Central memory CD8-positive, alpha-beta T cell (primary cell): ENCODE measurements around the gene RMC1.

ENCODE experiments used
- ATAC-seq: fragments of 150-1000 bp; cut with Tn5 transposase; replicated peaks from 2 replicates; pipeline ENCODE4 v1.10.0; 2022; ENCODE audit warnings: mild to moderate bottlenecking, moderate FRiP score, moderate number of reproducible peaks; ENCODE audit not compliant: poor library complexity, severe bottlenecking; ENCODE audit errors: extremely low read depth
- DNase-seq, 2 donors: peaks; one replicate each; pipeline ENCODE4 v3.0.0; 2021; ENCODE audit warnings: low spot score in 2 of 2
- H3K27ac Mint-ChIP-seq: one replicate; pipeline ENCODE4 v1.8.0; 2022; ENCODE audit warnings: low read depth, mild to moderate bottlenecking, moderate library complexity, mixed read lengths
- H3K27me3 Mint-ChIP-seq: one replicate; pipeline ENCODE4 v1.8.0; 2022; ENCODE audit warnings: mixed read lengths
- H3K36me3 Mint-ChIP-seq: one replicate; pipeline ENCODE4 v1.8.0; 2022; ENCODE audit warnings: mild to moderate bottlenecking, moderate library complexity, mixed read lengths; ENCODE audit not compliant: insufficient read depth
- H3K4me1 Mint-ChIP-seq: one replicate; pipeline ENCODE4 v1.8.0; 2022; ENCODE audit warnings: mixed read lengths
- H3K4me3 Mint-ChIP-seq: one replicate; pipeline ENCODE4 v1.8.0; 2022; ENCODE audit warnings: mild to moderate bottlenecking, moderate library complexity, mixed read lengths
- H3K9me3 Mint-ChIP-seq: one replicate; pipeline ENCODE4 v1.8.0; 2022; ENCODE audit warnings: mixed read lengths

Gene RMC1

GRCh38 chr18:23528580-23529472, 25.5 kb downstream of the RMC1 start:
- H3K9me3 Mint-ChIP-seq = no peaks in the 10 kb centered on the region
- DNase-seq (no peak), ATAC-seq (no peak)
- H3K27me3 Mint-ChIP-seq = no peaks in the 10 kb centered on the region
- H3K4me3 Mint-ChIP-seq = no peak overlapping the region
- no peaks in the 10 kb centered on the region for H3K4me1 Mint-ChIP-seq
- no peak overlapping the region for H3K27ac Mint-ChIP-seq
- peaks cover 69% of the 10 kb centered on the region for H3K36me3 Mint-ChIP-seq

GRCh38 chr18:23529604-23530003, 26.3 kb downstream of the RMC1 start:
- no peaks in the 10 kb centered on the region for H3K9me3 Mint-ChIP-seq
- ATAC-seq (no peak), DNase-seq (no peak)
- H3K27me3 Mint-ChIP-seq = no peaks in the 10 kb centered on the region
- peaks cover 64% of the 10 kb centered on the region for H3K36me3 Mint-ChIP-seq
- H3K4me3 Mint-ChIP-seq = no peak overlapping the region
- H3K4me1 Mint-ChIP-seq = no peaks in the 10 kb centered on the region
- no peak overlapping the region for H3K27ac Mint-ChIP-seq

DNA sequence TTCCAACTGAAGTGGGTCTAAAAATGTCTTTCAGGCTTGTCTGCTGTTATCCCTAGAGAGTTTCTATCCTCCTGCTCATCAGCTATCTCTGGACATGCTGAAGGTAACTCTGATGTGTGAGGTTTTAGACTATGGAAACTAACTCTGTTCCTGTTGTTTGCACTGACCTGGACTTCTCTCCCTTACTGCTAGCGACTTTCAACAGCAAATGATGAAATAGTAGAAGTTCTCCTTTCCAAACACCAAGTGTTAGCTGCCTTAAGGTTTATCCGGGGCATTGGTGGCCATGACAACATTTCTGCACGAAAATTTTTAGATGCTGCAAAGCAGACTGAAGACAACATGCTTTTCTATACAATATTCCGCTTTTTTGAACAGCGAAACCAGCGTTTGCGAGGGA, 26.9 kb downstream of the RMC1 start:
- DNase-seq (no peak), ATAC-seq (no peak)
- Mint-ChIP-seq H3K27me3 (no peaks in the 10 kb centered on the region), H3K4me3 (no peak overlapping the region), H3K36me3 (peaks cover 64% of the 10 kb centered on the region), H3K4me1 (no peaks in the 10 kb centered on the region), H3K9me3 (no peaks in the 10 kb centered on the region), H3K27ac (no peak overlapping the region)

GRCh38 chr18:23531912-23532311, 28.6 kb downstream of the RMC1 start:
- Mint-ChIP-seq H3K4me3 (no peak overlapping the region), H3K4me1 (no peaks in the 10 kb centered on the region), H3K36me3 (peaks cover 74% of the 10 kb centered on the region), H3K27me3 (no peaks in the 10 kb centered on the region), H3K27ac (peak overlapping the region; percentile 46), H3K9me3 (no peaks in the 10 kb centered on the region)
- DNase-seq (no peak), ATAC-seq (no peak)

DNA sequence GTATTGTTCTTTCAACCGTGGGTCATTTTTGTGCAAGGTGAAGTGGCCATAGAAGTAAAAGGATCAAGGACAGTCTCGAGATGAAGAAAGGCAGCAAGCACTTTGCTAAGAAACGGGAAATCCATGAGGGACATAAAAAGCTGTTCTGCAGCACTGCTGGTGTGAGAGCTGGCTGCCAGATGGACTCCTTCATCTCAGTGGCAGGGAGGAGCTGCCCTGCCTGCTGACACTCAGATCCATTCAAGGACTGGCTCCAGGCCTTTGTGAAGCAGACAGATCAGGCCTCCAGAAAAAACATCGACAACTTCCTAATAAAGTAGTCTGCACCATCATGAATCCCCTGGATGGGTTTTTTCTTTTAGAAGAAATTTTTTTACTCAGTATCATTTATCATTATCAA, 29.5 kb downstream of the RMC1 start:
- ATAC-seq = no peak
- H3K27ac Mint-ChIP-seq = peak overlapping the region; percentile 46

GRCh38 chr18:23534276-23534675, 31.0 kb downstream of the RMC1 start:
- ATAC-seq = no peak

More for the DNA sequence above, 29.5 kb downstream of the RMC1 start:
- Mint-ChIP-seq H3K9me3 (no peaks in the 10 kb centered on the region), H3K36me3 (peaks cover 74% of the 10 kb centered on the region), H3K4me3 (no peak overlapping the region), H3K4me1 (no peaks in the 10 kb centered on the region), H3K27me3 (no peaks in the 10 kb centered on the region)
- DNase-seq = no peak

DNA sequence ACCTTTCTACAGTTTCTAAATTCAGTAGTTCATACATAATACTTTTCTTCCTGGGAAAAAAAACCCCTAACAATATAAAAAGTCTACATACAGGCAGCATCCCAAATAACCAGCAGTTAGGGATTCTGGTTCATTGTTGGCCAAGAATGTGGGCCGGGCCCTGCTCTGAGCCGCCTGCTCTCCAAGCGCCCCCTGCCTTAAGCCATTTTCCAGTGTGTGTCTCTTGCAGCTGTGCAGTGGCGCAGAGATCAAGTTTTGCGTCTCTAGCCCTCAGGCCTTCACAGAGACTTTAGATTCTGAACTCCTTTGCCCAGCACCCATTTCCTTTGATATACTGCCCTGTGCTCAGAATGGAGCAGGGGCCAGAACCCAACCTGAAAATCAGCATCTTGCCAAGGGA, 32.9 kb downstream of the RMC1 start:
- no peak for ATAC-seq
- Mint-ChIP-seq H3K27ac (no peak overlapping the region), H3K4me3 (no peak overlapping the region), H3K27me3 (no peaks in the 10 kb centered on the region), H3K36me3 (peaks cover 71% of the 10 kb centered on the region), H3K4me1 (peaks cover 13% of the 10 kb centered on the region), H3K9me3 (no peaks in the 10 kb centered on the region)
- no peak for DNase-seq

More at GRCh38 chr18:23534276-23534675, 31.0 kb downstream of the RMC1 start:
- no peak overlapping the region for H3K4me3 Mint-ChIP-seq
- DNase-seq = no peak
- no peaks in the 10 kb centered on the region for H3K27me3 Mint-ChIP-seq
- H3K36me3 Mint-ChIP-seq = peaks cover 71% of the 10 kb centered on the region
- H3K9me3 Mint-ChIP-seq = no peaks in the 10 kb centered on the region
- no peak overlapping the region for H3K27ac Mint-ChIP-seq
- H3K4me1 Mint-ChIP-seq = no peaks in the 10 kb centered on the region

GRCh38 chr18:23537274-23537673, 34.0 kb downstream of the RMC1 start:
- no peaks in the 10 kb centered on the region for H3K9me3 Mint-ChIP-seq
- DNase-seq (no peak), ATAC-seq (no peak)
- H3K27me3 Mint-ChIP-seq = no peaks in the 10 kb centered on the region
- H3K4me1 Mint-ChIP-seq = peaks cover 17% of the 10 kb centered on the region
- peaks cover 68% of the 10 kb centered on the region for H3K36me3 Mint-ChIP-seq
- H3K27ac Mint-ChIP-seq = no peak overlapping the region
- H3K4me3 Mint-ChIP-seq = no peak overlapping the region

DNA sequence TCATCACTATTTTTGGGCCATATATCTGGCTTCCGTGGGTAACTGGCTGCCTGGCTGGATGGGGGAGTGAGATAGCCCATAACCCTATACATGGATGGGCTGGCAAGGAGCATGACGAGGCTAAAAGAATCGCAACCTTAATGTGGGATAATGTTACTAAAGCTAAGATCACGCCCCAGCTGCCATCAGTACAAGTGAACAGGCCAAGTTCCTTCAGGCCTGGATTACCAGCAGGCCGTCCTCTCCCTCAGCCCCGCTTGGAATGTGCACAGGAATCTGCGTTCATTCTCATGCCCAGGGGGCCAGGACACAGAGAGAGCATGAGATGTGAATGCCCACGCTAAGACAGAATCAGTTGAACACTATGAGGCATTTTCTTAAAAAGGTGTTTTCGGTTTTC, 34.7 kb downstream of the RMC1 start:
- Mint-ChIP-seq H3K36me3 (peaks cover 69% of the 10 kb centered on the region), H3K27ac (no peak overlapping the region), H3K4me1 (peaks cover 17% of the 10 kb centered on the region), H3K27me3 (no peaks in the 10 kb centered on the region), H3K4me3 (no peak overlapping the region), H3K9me3 (no peaks in the 10 kb centered on the region)
- ATAC-seq = no peak
- no peak for DNase-seq

DNA sequence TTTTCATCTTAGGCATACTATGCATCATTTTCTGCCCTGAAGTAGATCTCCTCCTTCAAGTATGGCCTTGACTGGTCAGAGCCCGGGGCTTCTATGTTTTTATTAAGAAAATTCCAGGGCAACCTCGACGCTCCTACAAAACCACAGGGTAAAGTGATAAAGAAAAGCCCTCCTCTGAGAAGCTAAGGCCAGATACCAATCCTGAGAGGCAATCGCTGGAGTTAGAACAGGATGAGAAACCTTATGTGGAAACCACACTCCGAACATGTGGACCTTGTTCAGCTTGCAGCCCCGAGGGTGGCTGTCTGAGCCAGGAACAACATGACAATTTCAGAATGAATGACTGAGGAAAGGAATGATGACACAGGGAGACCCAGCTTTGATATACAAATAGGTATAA, 35.6 kb downstream of the RMC1 start:
- ATAC-seq (no peak), DNase-seq (no peak)
- no peak overlapping the region for H3K27ac Mint-ChIP-seq
- H3K36me3 Mint-ChIP-seq = peaks cover 76% of the 10 kb centered on the region
- peaks cover 17% of the 10 kb centered on the region for H3K4me1 Mint-ChIP-seq
- no peaks in the 10 kb centered on the region for H3K9me3 Mint-ChIP-seq
- no peak overlapping the region for H3K4me3 Mint-ChIP-seq
- no peaks in the 10 kb centered on the region for H3K27me3 Mint-ChIP-seq

DNA sequence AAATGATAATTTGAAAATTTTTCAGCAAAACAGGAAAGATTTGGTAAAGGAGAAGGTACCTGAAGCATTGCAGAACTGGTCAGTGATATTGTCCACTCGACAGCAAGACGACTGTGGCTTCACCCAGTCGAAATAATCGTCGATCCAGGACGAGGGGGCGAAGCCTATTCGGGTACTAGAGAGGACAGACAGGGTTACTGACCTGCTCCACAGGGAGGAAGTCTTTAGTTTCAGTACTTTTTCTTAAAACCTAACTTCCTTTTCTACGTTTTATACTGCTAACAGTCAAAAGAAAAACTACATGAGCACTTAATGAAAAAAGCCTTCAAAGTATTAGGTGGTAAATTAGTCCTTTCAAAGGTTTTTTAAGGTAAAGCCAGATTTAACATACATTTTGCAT, 36.0 kb downstream of the RMC1 start:
- Mint-ChIP-seq H3K4me3 (no peak overlapping the region), H3K27ac (no peak overlapping the region)

GRCh38 chr18:23539911-23540525, 36.7 kb downstream of the RMC1 start:
- H3K27ac Mint-ChIP-seq = peak overlapping the region; percentile 68
- no peak for ATAC-seq
- H3K4me1 Mint-ChIP-seq = peaks cover 17% of the 10 kb centered on the region
- H3K9me3 Mint-ChIP-seq = no peaks in the 10 kb centered on the region
- no peak overlapping the region for H3K4me3 Mint-ChIP-seq
- DNase-seq = no peak
- H3K36me3 Mint-ChIP-seq = peaks cover 78% of the 10 kb centered on the region
- H3K27me3 Mint-ChIP-seq = no peaks in the 10 kb centered on the region

More for the DNA sequence above, 36.0 kb downstream of the RMC1 start:
- ATAC-seq = no peak
- DNase-seq = no peak
- H3K36me3 Mint-ChIP-seq = peaks cover 79% of the 10 kb centered on the region
- no peaks in the 10 kb centered on the region for H3K27me3 Mint-ChIP-seq
- H3K4me1 Mint-ChIP-seq = peaks cover 17% of the 10 kb centered on the region
- no peaks in the 10 kb centered on the region for H3K9me3 Mint-ChIP-seq

DNA sequence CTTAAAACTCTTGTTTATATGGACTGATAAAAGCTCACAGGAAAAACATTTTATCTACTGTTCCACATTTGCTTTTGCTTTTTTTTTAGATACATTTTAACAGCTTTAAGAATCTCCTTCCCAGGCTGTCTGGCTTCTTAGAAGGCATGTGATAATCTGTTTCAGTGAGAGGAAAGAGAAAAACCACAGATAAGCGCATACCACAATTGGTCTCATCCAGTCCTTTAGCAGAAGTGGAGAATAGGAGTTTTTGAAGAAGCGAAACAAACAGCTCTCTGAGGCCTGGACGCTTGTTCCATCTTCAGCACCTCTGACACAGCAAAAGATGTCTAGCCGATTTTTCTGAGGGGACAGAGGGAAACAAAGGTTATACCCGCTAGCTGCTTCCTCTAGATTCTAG, 37.6 kb downstream of the RMC1 start:
- H3K4me3 Mint-ChIP-seq = no peak overlapping the region
- peaks cover 17% of the 10 kb centered on the region for H3K4me1 Mint-ChIP-seq

More for the DNA sequence above, 37.6 kb downstream of the RMC1 start:
- Mint-ChIP-seq H3K27me3 (no peaks in the 10 kb centered on the region), H3K36me3 (peaks cover 76% of the 10 kb centered on the region), H3K27ac (peak overlapping the region; percentile 68), H3K9me3 (no peaks in the 10 kb centered on the region)
- no peak for DNase-seq
- ATAC-seq = peak; percentile 80
